ENCODE results near the gene LCNL1. TPM values are rescaled to one million over a fixed set of nuclear protein-coding genes. Genes with fewer than 3 reads are reported as not detected.

Gene LCNL1
- total RNA-seq, 1 donor from 2014 or later = 5.1 TPM

DNA sequence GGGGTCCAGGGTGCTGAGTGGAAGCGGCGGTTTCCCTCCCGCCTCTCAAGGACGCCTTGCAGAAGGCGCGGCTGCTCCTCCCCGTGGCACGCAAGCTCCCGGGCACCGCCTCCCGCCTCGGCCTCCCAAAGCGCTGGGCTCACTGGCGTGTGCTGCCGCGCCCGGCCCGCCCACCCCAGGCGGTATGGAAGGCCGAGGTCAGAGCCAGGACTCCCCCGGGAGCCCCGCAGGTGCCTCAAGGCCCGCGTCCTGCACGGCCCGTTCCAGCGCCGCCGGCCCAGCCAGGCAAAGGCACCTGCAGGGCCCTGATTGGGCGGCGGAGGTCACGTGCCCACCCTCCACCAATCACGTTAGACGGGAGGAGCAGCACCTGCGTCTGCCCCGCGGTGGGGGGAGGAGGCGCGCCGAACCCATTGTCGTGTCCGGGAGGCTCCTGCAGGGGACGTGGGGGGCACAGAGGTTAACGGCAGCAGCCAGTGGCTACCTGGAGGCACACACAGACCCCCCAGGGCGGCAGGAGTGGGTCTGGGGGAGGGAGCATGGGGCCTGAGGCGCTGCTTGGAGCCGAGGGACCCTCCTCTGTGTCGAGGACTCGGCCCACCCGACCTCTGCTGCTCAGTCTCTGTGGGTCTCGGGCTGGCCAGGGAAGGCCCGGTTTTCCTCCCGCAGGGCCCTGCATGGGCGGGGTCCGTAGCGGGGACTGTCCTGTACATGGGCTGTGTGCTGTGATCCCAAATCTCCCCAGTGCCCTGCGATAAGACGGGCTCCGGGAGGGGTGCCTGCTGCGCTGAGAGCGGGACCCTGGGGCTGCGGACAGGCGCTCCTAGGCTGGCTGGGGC, 32.8 kb upstream of the LCNL1 start:
- H3K27me3 ChIP-seq = no peaks in the 10 kb centered on the region
- no peaks in the 10 kb centered on the region for H3K36me3 ChIP-seq
- DNase-seq (peak; percentile 99), ATAC-seq (peak; percentile 92)
- peak overlapping the region; percentile 81 for H3K4me3 ChIP-seq
- no peaks in the 10 kb centered on the region for H3K9me3 ChIP-seq
- H3K4me1 ChIP-seq = peaks cover 20% of the 10 kb centered on the region
- H3K27ac ChIP-seq = peak overlapping the region; percentile 89
- intact Hi-C loops (cut with DNase I) = loop anchor here (10.0 kb wide), 1 partner anchor 85 kb away; the partner anchor contains the start of gene FUT7
- TF ChIP-seq, protein P1, sequence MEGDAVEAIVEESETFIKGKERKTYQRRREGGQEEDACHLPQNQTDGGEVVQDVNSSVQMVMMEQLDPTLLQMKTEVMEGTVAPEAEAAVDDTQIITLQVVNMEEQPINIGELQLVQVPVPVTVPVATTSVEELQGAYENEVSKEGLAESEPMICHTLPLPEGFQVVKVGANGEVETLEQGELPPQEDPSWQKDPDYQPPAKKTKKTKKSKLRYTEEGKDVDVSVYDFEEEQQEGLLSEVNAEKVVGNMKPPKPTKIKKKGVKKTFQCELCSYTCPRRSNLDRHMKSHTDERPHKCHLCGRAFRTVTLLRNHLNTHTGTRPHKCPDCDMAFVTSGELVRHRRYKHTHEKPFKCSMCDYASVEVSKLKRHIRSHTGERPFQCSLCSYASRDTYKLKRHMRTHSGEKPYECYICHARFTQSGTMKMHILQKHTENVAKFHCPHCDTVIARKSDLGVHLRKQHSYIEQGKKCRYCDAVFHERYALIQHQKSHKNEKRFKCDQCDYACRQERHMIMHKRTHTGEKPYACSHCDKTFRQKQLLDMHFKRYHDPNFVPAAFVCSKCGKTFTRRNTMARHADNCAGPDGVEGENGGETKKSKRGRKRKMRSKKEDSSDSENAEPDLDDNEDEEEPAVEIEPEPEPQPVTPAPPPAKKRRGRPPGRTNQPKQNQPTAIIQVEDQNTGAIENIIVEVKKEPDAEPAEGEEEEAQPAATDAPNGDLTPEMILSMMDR (IDR thresholded peaks at IDR 0.05) = peak; percentile 9

DNA sequence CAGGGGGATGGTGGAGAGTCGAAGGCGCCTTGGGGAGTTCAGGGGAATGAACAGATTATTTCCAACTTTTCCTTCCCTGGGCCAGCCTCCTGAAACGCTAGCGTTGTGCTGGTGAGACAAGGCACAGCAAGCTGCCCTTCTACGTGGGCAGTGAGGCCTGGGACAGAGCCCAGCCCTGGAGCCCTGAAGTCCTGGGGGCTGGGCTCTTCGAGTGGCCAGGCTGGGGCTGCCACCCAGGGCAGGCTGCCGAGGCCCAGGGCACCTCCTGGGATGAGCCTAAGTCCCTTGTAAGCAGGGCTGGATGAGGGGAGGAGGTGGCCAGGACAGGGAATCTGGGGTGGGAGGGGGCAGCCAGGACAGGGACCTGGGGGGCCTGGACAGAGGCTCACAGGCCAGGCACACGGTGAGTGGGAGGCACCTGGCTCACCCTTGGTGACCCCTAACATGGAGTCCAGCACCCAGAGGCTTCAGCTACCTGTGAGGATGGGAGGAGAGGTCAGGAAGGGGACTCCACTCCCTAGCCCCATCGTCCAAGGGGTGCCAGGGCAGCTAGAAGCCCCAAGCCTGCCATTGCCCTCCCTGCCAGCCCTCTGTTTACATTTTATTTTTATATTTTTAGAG, 32.0 kb upstream of the LCNL1 start:
- Histone ChIP-seq H3K27ac (peak overlapping the region; percentile 89), H3K36me3 (no peaks in the 10 kb centered on the region), H3K9me3 (no peaks in the 10 kb centered on the region), H3K27me3 (no peaks in the 10 kb centered on the region), H3K4me3 (peak overlapping the region; percentile 81), H3K4me1 (peaks cover 20% of the 10 kb centered on the region)
- intact Hi-C loops (cut with DNase I) = no loop called here
- peak; percentile 11 for ATAC-seq
- TF ChIP-seq, protein P1 (IDR thresholded peaks at IDR 0.05) = no peak
- DNase-seq = no peak

DNA sequence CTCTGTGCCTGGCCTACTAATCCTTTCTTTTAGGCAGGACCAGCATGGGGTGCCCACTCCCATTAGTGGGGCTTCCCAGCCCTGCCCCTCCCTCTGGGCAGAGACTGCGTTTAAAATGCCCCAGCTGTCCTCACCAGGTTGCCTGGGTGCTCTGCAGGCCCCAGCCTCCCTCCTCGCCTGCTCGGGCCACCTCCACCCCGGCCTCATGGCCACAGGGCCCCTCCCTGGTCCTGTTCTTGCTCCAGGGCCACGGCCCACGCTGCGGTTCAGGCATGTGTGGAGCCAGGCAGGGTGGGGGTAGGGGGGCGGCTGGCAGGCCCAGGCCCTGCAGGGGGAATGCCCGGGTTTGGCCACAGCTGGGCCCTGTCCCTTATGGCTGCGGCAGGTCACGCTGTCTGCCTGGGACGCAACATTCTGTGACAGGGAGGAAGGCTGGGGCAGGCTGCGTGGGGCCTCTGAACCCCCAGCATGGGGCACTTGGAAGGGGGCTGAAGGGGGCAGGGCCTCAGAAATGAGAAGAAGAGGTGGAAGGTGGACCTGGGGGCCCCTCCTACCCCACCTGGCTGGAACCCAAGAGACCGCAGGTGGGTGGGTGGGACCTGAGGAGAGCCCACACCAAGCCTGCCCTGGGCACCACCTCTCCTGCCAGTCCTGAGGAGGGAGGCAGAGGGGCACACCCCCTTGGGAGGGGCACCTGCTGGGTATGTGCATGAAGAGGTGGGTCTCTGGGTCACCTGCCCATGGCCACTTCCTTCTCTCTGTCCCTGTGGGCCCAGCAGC, 31.1 kb upstream of the LCNL1 start, which contains the start of gene LCN12:
Gene LCN12 (plus strand): TSS at position 733 of the 780 bp plus-strand sequence. CDS start 55 bp downstream, outside the sequence.
- TF ChIP-seq, protein P1 (IDR thresholded peaks at IDR 0.05) = no peak
- no peak within 1 kb of the TSS for H3K4me3 ChIP-seq
- no peak for ATAC-seq
- intact Hi-C loops (cut with DNase I) = no loop called here
- no peak for DNase-seq
- peaks cover 20% of the 10 kb centered on the region for H3K4me1 ChIP-seq
- no peaks in the 10 kb centered on the region for H3K9me3 ChIP-seq
- no peaks in the 10 kb centered on the region for H3K36me3 ChIP-seq
- no peaks in the 10 kb centered on the region for H3K27me3 ChIP-seq
- H3K27ac ChIP-seq = no peak within 1 kb of the TSS

DNA sequence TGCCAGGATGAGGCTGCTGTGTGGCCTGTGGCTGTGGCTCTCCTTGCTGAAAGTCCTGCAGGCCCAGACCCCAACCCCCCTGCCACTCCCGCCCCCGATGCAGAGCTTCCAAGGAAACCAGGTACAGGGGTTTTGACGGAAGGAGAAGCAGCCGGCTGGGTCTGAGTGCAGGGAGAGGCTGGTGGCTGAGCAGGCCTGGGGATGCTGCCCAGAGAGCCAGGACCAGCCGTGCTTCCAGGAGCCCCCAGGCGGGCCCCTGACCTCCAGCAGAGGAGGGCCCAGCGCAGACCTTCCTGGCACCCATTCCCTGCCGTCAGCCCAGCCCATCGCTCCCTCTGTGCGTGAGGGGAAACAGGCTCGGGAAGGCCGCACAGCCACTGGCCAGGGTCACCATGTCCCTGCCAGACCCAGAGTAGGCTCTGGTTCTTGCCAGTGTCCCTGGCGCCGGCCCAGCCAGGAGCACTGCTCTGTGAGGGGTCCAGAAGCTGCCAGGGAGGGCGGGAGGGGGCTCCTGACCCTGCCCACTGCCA, 30.4 kb upstream of the LCNL1 start:
- no peaks in the 10 kb centered on the region for H3K27me3 ChIP-seq
- H3K4me1 ChIP-seq = peaks cover 14% of the 10 kb centered on the region
- H3K27ac ChIP-seq = no peak overlapping the region
- TF ChIP-seq, protein P1 (IDR thresholded peaks at IDR 0.05) = no peak
- no peaks in the 10 kb centered on the region for H3K36me3 ChIP-seq
- H3K4me3 ChIP-seq = no peak overlapping the region
- intact Hi-C loops (cut with DNase I) = no loop called here
- DNase-seq = no peak
- no peaks in the 10 kb centered on the region for H3K9me3 ChIP-seq
- ATAC-seq = no peak
